Umbilical cord (tissue), 2 donors: ENCODE results near the gene SEMA4G. TPM values are rescaled to one million over a fixed set of nuclear protein-coding genes. Genes with fewer than 3 reads are reported as not detected.
"Not testable (repeated sequence)": the region's sequence is repeated elsewhere in the genome, so short reads cannot be mapped to it uniquely, and the experiment has no call there.

Experiments used
- DNase-seq: peaks from one replicate; pipeline ENCODE4 v3.0.0-alpha.2; 2015; ENCODE audit warnings: low spot score
- total RNA-seq: library from RNA; depleted of rRNA; stranded (reverse); fragments of >200 nt; gene quantifications from one replicate; pipeline ENCODE4 v1.2.3, GENCODE V29; 2014; ENCODE audit warnings: low replicate concordance; ENCODE audit not compliant: insufficient read depth

SEMA4G gene
- total RNA-seq, 1 donor from 2014 or later, result 0.24 TPM

DNA sequence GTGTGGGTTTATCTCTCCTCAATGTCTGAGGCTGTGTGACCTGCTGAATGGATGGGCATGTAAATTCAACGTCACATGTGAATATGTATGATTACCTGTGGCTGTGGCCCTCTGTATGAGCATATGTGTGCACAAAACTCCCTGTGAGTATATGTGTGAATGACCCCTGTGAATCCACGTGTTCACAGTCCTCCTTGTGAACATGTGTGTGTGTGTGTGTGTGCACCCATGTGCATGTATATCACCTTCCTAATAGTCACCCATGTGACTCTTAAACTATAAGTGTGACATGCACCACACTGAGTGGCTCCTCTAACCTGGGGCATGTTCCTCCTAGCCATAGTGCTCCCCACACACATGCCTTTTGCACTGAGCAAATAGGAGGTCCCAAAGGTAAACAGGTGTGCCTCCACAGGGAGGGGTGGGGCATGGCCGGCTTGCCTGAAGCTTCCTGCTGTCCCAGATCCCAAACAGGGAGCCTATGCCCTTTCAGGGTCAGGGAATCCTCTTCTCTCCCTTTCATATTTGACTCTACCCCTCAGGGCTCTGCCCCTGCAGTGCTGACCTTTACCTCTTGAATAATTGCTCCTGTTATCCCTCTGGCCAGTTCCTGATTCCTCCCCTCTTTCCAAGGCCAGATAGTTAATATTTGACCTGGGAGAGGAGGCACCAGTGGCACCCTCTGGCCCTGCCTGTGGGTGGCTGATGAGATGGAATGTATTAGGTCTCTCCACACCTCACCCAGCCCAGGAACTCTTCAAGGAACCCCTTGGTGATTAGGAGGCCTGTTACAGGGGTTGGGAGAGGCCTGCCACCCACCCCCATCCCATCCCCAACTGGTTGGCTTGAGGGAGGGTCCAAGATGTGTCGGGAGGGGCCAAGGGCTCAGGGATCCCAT, 1.9 kb downstream of the SEMA4G start:
- DNase-seq, result no peak

DNA sequence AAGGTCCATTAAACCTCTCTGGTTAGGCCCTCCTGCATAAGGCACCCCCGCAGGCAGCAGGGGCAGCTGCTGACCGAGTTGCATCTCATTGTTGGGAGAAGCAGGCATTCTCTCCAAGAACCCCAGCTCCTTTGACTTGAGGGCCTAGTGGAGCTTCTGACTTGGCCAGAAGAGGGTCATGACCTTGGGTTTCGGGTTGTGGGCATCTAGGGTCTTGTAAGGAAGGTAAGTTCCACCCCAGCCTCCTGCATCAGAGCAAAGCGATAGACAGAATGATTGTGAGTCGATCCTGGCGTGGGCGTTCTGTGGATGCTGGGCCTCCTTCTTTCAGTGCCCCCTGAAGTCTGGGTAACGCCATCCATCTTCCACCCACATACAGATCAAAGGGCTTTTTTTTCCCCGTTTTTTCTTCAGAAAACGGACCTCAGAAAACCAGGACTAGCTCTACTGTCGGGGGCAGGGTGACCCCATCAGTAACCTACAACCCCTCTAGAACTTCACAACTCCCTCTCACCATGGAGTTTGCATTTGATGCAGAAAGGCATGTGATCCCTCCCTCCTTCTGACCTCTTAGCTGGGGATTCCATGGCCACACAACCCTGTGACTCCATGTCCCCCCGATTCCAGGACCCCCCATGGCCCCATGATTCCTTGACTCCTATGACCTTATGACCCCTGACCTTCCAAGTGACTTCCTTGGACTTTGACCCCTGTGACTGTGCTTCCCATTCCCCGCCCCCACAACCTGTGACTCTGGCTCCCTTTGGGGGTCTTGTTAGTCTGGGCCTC, 3.0 kb downstream of the SEMA4G start:
- no peak for DNase-seq

DNA sequence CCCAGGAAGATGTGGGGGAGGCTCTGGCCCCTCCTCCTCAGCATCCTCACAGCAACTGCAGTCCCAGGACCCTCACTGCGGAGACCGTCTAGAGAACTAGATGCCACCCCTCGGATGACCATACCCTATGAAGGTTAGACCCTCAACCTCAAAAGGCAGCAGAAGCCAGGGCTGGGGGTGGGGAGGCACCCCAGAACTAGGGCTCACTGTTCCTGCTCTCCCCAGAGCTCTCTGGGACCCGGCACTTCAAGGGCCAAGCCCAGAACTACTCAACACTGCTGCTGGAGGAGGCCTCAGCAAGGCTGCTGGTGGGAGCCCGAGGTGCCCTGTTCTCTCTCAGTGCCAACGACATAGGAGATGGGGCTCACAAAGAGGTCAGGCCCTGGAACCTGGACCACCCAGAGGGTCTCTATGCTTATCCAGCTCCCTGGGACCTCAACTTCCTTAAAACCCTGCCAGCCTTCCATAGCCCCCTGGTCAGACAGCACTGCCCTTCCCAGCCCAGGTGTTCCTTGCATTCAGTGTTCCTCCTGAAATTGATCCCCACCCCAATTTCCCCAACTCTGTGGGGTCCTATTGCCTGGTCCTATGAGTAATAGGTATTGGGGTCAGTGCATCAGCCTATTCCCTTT, 3.7 kb downstream of the SEMA4G start:
- DNase-seq, result no peak

DNA sequence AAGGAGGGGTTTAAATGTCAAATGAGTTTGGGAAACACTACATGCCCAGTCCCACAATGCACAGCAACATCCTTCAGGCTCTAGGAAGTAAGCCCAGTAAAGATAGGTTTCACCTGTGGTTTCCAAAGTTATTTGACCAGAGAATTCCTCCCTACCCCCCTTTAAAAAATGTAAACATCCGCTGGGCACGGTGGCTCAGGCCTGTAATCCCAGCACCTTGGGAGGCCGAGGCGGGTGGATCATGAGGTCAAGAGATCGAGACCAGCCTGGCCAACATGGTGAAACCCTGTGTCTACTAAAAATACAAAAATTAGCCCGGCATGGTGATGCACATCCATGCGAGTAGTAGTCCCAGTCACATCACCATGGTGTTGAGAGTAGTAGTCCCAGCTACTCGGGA, 6.1 kb downstream of the SEMA4G start:
- not testable (repeated sequence) for DNase-seq

DNA sequence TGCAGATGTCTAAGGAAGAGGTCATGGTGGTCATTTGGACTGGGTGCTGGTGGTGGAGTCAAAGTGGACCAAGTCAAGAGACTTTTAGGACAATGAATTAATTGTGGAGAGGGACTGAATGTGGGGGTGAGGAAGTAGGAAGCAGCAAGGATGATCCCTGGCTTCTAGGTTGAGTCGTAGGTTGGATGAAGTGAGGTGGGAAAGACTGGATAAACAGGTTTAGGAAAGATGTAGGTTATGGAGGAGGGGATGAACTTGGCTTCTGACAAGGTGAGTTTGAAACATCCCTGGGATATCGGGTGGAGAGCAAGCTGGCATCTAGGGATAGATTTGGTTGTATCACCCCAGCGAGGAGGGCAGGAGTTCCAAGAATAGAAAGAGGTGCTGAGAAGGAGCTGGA, 7.6 kb downstream of the SEMA4G start:
- no peak for DNase-seq

DNA sequence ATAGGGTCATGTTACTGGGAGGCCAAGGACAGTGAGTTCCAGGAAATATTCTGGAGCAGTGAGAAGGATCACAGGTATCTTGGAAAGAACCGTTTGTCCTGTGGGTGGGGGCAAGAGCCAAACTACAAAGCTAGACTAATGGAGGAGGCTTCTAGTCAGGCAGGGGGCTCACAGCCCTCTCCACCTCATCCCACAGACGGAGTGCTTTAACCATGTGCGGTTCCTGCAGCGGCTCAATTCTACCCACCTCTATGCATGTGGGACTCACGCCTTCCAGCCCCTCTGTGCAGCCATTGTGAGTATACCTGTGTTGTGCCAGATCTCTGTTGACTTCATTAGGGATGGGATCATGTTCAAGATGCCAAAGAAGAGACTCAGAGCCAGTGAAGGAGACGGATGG, 8.1 kb downstream of the SEMA4G start:
- no peak for DNase-seq

DNA sequence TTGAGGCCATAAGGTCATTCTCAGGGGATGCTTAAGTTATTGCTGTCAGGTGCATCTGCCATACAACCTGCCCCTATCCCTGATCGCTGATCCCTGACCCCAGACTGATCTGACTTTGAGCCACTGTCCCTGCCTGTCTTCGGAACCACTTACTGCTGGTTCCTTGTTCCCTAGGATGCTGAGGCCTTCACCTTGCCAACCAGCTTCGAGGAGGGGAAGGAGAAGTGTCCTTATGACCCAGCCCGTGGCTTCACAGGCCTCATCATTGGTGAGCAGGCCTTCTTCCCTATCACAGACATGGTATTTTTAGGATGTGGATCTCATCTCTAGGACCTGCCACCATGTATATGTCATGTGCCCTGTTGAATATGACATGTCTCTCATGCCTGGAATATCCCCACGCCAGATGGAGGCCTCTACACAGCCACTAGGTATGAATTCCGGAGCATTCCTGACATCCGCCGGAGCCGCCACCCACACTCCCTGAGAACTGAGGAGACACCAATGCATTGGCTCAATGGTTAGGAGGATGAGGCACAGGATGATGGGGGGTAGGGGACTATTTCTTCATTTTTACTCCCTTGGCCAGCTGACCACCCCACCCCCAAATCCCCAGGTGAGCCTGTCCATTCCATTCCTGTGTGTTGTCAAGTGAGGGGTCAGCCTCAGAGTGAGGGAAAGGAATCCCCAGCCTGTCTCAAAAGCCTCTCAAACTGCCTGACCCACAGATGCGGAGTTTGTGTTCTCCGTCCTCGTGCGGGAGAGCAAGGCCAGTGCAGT, 9.0 kb downstream of the SEMA4G start:
- no peak for DNase-seq

DNA sequence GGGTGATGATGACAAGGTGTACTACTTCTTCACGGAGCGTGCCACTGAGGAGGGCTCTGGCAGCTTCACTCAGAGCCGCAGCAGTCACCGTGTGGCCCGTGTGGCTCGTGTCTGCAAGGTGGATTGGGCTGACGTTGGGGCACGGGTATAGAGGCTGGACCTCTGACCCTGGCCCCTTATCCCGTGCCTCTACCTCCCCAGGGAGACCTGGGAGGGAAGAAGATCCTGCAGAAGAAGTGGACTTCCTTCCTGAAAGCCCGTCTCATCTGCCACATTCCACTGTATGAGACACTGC, 9.5 kb downstream of the SEMA4G start:
- no peak for DNase-seq

DNA sequence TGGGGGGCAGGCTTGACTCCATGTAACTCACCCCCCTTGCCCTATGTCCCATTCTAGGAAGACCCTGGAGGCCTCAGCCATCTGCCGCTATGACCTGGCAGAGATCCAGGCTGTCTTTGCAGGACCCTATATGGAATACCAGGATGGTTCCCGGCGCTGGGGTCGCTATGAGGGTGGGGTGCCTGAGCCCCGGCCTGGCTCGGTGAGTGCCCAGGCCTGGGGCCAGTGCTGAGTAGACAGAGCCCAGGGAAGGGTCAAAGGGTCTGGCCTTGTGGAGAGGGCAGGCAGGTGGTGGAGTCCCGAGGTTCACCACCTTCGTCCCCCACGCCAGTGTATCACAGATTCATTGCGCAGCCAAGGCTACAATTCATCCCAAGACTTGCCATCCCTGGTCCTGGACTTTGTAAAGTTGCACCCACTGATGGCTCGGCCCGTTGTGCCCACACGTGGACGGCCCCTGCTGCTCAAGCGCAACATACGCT, 10.5 kb downstream of the SEMA4G start:
- no peak for DNase-seq

DNA sequence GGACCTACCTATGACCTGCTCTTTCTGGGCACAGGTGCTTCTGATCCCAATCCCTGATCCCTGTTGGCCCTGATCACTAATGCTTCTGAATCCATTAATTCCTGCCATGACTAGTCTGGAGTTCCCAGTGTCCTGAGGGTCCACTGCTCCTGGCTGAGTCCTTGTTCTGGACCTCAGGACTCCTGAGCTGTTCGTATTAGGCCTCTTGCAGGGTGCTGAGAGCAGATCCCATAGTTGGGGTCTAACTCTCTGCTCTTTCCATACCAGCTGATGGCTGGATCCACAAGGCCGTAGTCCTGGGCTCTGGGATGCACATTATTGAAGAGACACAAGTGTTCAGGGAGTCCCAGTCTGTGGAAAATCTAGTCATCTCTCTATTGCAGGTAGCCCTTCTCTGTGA, 11.0 kb downstream of the SEMA4G start:
- DNase-seq, result no peak

DNA sequence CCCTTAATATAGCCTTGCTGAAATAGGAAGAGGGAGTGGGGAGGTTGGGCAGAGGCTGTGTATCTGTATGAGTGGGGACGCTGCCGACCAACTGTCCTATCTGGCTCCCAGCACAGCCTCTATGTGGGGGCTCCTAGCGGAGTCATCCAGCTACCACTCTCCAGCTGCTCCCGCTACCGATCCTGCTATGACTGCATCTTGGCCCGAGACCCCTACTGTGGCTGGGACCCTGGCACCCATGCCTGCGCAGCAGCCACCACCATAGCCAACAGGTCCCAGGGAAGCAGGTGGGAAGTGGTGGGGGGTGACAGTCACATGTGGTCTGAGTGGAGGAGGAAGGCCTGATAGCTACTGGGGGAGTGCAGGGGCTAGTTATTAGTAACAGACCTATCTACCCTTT, 11.4 kb downstream of the SEMA4G start:
- no peak for DNase-seq

DNA sequence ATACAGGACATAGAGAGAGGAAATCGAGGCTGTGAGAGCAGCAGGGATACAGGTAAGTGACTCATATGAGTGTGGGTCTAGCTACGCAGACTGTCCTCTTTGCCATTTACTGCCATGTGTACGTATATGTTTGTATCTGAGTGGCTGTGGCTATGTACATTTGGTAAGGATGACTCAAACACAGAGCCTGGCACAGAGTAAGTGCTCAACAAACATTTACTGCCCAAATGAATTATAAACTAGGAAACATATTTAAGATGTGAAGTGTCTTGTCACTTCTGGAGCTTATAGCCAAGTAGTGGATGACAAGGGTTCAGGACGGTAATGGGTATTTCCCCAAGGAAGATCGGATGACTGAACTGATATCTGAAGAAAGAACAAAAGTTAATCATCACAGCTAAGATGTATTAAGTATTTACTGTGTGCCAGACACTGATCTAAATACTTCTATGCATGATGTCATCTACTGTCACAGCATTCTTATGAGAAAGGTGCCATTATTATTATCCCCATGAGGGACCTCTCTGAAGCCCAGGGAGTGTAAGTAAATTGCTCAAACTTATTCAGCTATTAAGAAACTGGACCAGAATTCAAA, 12.0 kb downstream of the SEMA4G start:
- no peak for DNase-seq

DNA sequence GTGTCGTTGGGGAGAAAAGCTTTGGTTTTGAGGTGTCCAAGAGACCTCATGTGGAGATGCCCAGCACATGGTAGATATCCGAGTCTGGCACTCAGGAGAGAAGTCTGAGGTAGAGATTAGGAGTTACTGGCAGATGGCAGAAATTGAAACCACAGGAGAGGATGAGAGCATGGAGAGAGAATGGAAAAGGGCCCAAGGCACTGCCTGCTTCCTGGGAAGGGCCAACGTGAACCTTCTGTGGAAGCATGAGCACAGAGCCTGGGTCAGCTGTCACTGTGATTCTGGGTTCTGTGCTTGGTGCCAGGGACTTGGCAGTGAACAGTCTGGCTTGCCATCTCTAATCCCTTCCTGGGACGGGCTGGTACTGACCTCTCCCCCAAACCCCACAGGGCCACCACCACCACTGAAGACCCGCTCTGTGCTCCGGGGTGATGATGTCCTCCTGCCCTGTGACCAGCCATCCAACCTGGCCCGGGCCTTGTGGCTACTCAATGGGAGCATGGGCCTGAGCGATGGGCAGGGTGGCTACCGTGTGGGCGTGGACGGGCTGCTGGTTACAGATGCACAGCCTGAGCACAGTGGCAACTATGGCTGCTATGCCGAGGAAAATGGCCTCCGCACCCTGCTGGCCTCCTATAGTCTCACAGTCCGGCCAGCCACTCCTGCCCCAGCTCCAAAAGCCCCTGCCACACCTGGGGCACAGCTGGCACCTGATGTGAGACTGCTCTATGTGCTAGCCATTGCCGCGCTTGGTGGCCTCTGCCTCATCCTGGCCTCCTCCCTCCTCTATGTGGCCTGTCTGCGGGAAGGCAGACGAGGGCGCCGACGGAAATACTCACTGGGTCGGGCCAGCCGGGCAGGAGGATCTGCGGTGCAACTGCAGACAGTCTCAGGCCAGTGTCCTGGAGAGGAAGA, 13.9 kb downstream of the SEMA4G start:
- no peak for DNase-seq

DNA sequence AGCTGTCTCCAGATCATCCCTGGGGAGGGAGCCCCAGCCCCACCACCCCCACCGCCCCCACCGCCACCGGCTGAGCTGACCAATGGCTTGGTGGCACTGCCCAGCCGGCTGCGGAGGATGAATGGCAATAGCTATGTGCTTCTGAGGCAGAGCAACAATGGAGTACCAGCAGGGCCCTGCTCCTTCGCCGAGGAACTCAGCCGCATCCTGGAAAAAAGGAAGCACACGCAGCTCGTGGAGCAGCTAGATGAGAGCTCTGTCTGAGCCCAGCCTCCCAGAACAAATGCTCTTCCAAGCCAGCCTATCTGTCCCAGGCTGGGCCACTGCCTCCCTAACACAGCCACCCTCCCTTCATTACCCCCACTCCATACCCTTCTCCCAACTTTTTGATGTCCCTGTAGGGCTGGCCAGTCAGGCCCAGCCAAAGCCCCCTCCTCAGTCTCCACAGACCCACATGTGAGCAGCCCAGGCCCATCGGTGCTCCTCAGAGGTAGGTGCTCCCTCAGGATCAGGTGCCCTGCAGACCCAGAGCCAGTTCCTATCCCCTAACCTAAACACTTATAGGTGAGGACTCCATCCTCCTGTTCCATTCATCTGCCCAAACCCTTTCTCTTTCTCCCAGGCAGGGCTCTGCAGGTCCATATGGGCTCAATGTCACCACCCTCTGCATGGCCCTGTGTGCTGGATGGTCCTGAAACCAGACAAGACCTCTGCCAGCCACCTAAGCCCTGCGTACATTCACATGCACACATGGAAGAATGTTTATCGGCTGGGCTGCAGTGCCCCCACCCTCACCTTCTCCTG, 14.8 kb downstream of the SEMA4G start:
- DNase-seq, result no peak

DNA sequence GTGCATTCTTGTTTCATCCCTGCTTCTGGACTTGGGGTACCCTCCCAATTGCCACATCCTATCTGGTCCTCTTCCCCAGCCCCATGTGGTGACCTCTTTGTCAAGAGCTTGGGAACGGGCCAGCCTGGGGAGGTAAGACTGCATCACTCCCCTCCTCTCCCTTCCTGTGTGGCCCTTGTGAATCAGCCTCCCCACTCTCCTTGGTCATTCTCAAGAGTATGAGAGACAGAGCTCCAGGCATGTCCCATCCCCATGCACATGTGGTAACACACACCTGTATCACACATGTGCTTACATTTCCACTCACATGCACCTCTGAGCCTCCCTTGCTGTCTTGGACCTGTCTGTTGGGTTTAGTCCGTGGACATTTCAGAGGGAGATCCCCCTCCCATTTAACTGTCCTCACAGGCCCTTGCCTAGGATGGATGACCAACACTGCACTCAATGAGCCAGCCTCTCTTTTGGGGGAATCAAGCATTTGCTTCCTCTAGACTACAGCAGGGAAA, 15.4 kb downstream of the SEMA4G start:
- no peak for DNase-seq

DNA sequence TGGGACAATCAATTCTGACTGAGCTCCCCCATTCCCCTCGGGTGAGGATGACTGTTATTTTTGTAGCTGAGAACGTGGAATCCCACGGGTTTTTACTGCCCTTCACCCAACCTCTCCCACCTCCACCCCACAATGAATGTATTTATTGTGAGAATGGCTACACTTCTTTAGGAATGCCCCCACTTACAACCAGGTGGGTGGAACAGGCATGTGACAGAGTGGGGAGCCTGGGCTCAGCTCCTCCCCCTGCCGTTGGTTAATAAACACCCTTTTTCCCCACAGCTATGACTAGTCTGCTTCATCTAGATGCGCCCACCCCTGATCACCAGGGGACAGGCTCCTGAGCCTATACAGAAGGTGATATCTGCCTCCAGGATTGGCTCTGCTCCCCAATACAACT, 16.0 kb downstream of the SEMA4G start:
- DNase-seq, result no peak

DNA sequence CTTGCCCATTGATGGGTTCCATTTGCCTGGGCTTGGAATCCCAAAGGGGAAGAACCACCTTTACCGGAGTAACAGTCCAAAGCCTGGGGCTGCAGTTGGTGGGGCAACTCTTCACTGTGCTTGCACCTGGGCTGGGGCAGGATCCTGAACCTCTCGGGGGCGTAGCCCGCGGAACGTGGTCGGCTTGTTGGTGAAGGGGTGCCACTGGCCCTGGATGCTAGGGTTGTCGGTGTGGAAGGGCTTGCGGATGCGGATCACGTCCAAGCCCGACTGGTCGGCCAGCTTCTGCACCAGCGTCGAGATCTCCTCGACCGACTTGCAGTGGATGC, 17.3 kb downstream of the SEMA4G start:
- no peak for DNase-seq

DNA sequence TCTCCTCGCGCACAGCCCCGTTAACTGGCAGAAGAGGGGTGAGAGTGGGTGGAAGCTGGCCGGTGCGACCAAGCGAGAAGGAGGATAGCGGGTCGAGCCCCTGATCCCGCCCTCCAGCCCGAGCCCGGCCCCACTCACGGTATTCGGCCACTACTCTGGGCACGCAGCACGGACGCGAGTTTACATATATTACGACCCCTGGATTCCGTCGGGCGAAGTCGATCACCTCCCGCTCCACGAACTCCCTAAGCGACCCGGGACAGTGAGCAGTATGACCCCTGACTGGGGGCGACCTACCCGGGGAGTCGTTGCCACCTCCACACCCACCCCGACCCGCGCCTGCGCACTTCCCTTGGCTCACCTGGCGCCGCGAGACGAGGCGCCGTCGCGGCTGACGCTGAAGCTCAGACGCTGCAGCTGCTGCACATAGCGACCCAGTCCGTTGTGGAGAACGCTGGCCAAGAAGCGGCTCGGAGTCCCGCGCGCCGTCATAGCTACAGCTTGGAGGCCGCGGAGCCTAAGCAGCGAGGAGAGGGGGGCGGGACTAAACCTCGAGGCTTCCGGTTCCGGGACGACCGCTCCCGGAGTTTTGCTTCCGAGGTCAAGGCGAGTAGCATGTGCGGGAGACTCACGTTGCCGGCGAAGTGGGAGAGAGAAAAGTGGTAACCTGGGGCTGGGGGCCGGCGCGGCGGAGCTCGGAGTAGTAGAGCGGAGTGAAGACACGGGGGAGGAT, 17.8 kb downstream of the SEMA4G start, which contains the start of the genes MRPL43 and TWNK:
TSS of gene MRPL43 (minus strand) at position 546 of the 733 bp plus-strand sequence. CDS start at position 492, 54 bp downstream.
TSS of gene TWNK (plus strand) at position 592 of the 733 bp plus-strand sequence. CDS start 668 bp downstream, outside the sequence.
- DNase-seq, result peak; percentile 88
